ENCODE data around the gene SMARCD3. TPM values are rescaled to one million over a fixed set of nuclear protein-coding genes. Genes with fewer than 3 reads are reported as not detected.

Gene SMARCD3
- total and polyA plus RNA-seq, 9 of the 15 experiments (the other 6 are each of a cell fraction or from before 2014, with no cell fraction given) = 0.43 to 3.6 (median 2.6) TPM

- BruUV-seq (replicated peaks) = no TSS peak
- ChIA-PET POLR2A (interaction anchor here (0.9 to 3.4 kb wide), 2 partner anchors 12 to 15 kb away, joined by 3 to 14 read pairs; no protein-coding TSS in a partner anchor), CTCF (ENCODE audit: low intra/inter-chr PET ratio) (no interaction called here)
- no peaks in the 10 kb centered on the region for H3K9me3 ChIP-seq (replicated peaks; ENCODE audit: control insufficient read depth, insufficient read depth, low read depth, low read length)
- H2AFZ ChIP-seq (ENCODE audit: low read depth, low read length) = no peak overlapping the region
- no peak for DNase-seq (ENCODE audit: extremely low read depth in 1 of 4, low spot score in 3 of 4)
- peaks cover 26% of the 10 kb centered on the region; the same call in 2 of the 3 replicates for H3K36me3 ChIP-seq (ENCODE audit: control insufficient read depth, insufficient read depth, low read length)
- no peak for ATAC-seq
- no peak overlapping the region for H3K4me3 ChIP-seq
- no peaks in the 10 kb centered on the region for H3K79me2 ChIP-seq (ENCODE audit: control insufficient read depth, insufficient read depth, low read length)
- 22% methylated on average over 3 of the region's 4 CpGs for WGBS (ENCODE audit: insufficient coverage, low coverage, missing lambda C conversion rate)
- intact Hi-C loops (cut with micrococcal nuclease) (loop anchor here (2.0 to 5.0 kb wide), 2 partner anchors 34 to 48 kb away; no protein-coding TSS in a partner anchor), in situ Hi-C loops (cut with MboI) (no loop called here)
- H3K27ac ChIP-seq (ENCODE audit: extremely low read depth, low read depth, low read length) = no peak overlapping the region
- no peak overlapping the region for H3K4me2 ChIP-seq (ENCODE audit: insufficient read depth, low read length)
- H4K20me1 ChIP-seq (replicated peaks; ENCODE audit: control insufficient read depth, insufficient read depth, low read length) = peaks cover 58% of the 10 kb centered on the region
- peaks cover 16 to 38% of the 10 kb centered on the region in 2 experiments; a peak in 4 of 5 replicates for H3K4me1 ChIP-seq (replicated peaks in 1 of 2; ENCODE audit: control insufficient read depth in 2 of 2, insufficient read depth in 2 of 2, low read length in 2 of 2)
- H3K9me1 ChIP-seq (ENCODE audit: control insufficient read depth, insufficient read depth, low read length) = peaks cover 8% of the 10 kb centered on the region
- TF ChIP-seq AFF4 (CRISPR knock-in tag; IDR thresholded peaks at IDR 0.05) (0 out of 2 replicates have a peak, but pooled peaks have one; percentile 38), HES1 (IDR thresholded peaks at IDR 0.05; ENCODE audit: low read depth) (no peak), SMAD2 (IDR thresholded peaks at IDR 0.05; ENCODE audit: low read depth, low read length) (no peak), BCL6 (CRISPR knock-in tag; IDR thresholded peaks at IDR 0.05) (no peak), STAG1 (CRISPR knock-in tag; IDR thresholded peaks at IDR 0.05; ENCODE audit: borderline replicate concordance) (no peak), ARNT (IDR thresholded peaks at IDR 0.05) (no peak), KHSRP (IDR thresholded peaks at IDR 0.05) (no peak), SMARCE1 (IDR thresholded peaks at IDR 0.05) (no peak), MYC (IDR thresholded peaks at IDR 0.05; ENCODE audit: low read depth, low read length) (no peak), MYC (CRISPR knock-in tag; IDR thresholded peaks at IDR 0.05; ENCODE audit: borderline replicate concordance, low read depth) (peak; percentile 24; the same call in 1 of the 2 replicates), ZNF3 (CRISPR knock-in tag; IDR thresholded peaks at IDR 0.05) (no peak), SMAD4 (CRISPR knock-in tag; conservative IDR thresholded peaks at IDR 0.05) (no peak), NCOA1 (IDR thresholded peaks at IDR 0.05; ENCODE audit: low read depth) (no peak)
- TF ChIP-seq, protein P1, sequence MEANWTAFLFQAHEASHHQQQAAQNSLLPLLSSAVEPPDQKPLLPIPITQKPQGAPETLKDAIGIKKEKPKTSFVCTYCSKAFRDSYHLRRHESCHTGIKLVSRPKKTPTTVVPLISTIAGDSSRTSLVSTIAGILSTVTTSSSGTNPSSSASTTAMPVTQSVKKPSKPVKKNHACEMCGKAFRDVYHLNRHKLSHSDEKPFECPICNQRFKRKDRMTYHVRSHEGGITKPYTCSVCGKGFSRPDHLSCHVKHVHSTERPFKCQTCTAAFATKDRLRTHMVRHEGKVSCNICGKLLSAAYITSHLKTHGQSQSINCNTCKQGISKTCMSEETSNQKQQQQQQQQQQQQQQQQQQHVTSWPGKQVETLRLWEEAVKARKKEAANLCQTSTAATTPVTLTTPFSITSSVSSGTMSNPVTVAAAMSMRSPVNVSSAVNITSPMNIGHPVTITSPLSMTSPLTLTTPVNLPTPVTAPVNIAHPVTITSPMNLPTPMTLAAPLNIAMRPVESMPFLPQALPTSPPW (CRISPR knock-in tag; IDR thresholded peaks at IDR 0.05) = no peak
- TF ChIP-seq, protein P2, sequence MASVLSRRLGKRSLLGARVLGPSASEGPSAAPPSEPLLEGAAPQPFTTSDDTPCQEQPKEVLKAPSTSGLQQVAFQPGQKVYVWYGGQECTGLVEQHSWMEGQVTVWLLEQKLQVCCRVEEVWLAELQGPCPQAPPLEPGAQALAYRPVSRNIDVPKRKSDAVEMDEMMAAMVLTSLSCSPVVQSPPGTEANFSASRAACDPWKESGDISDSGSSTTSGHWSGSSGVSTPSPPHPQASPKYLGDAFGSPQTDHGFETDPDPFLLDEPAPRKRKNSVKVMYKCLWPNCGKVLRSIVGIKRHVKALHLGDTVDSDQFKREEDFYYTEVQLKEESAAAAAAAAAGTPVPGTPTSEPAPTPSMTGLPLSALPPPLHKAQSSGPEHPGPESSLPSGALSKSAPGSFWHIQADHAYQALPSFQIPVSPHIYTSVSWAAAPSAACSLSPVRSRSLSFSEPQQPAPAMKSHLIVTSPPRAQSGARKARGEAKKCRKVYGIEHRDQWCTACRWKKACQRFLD (CRISPR knock-in tag; IDR thresholded peaks at IDR 0.05) = no peak
- peaks cover 0 to 9% of the 10 kb centered on the region in 2 experiments; a peak in 1 of 5 replicates for H3K27me3 ChIP-seq (ENCODE audit: control insufficient read depth in 2 of 2, insufficient read depth in 2 of 2, low read length in 2 of 2)
- FAIRE-seq = no peak
- H3K9ac ChIP-seq (ENCODE audit: insufficient read depth in 1 of 2, low read depth in 2 of 2, low read length in 2 of 2) = no peak overlapping the region
These were observed 8.0 kb downstream of the SMARCD3 start for GRCh38 chr7:151240536-151240935.

All from K562 (cell line).